Sciatic nerve (tissue), 2 donors: ENCODE data around the gene CHP2. TPM values are rescaled to one million over a fixed set of nuclear protein-coding genes. Genes with fewer than 3 reads are reported as not detected.
"Not testable (repeated sequence)": the region's sequence is repeated elsewhere in the genome, so short reads cannot be mapped to it uniquely, and the experiment has no call there.

ENCODE experiments used
- ATAC-seq: fragments of 200-7000 bp; cut with Tn5 transposase; one replicate; pipeline ENCODE4 v1.9.1; 2020; ENCODE audit warnings: mild to moderate bottlenecking, moderate library complexity
- DNase-seq: peaks from one replicate; pipeline ENCODE4 v3.0.0-alpha.2; 2020; ENCODE audit warnings: low spot score
- intact Hi-C: fragments of 100-400 bp; cut with DNase I; formaldehyde crosslinking; loops from one replicate; pipeline ENCODE4 v1.14.2; 2022
- total RNA-seq: library from RNA; stranded (reverse); fragmentation: NEBNext Ultra II Directional; extraction: Animal tissue kit (Norgen Biotek cat#: 25700); gene quantifications from one replicate; pipeline ENCODE4 v1.2.1, GENCODE V29; 2021
- donor health status: DM: no; HTN: no; CAD: no.
- donor health status: DM: no; HTN: no; CAD: no.

Gene CHP2
- 22.6 TPM for total RNA-seq

GRCh38 chr16:23754594-23755483 is at the start of gene CHP2:
CHP2 (plus strand) TSS chr16:23755026; CDS start chr16:23755050, 24 bp downstream.
- DNase-seq (peak; percentile 81), ATAC-seq (peak; percentile 83)
- intact Hi-C loops = loop anchor here (10.0 kb wide), 1 partner anchor 60 kb away; no protein-coding TSS in a partner anchor

GRCh38 chr16:23705517-23705902 is 49.3 kb upstream of the CHP2 start:
- ATAC-seq = no peak
- DNase-seq = no peak
- intact Hi-C loops = no loop called here

DNA sequence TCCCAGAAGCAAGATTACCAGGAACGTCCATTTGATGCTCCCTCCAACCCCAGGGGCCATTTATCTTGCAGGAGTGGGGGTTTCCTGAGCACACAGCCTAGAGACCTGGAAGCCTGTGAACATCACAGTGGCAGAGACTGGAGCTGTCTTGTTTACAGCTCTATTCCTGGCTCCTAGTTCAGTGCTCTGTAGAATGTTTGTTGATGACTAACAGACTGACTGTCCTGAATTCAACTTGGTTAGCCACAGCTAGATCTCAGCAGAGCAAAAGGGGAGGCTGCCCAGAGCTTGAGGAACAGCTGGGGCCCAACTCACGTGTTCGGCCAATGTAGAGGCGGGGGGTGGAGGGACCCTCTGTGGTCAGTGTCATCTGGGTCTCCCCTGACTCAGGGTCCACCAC is 48.4 kb upstream of the CHP2 start:
- ATAC-seq = no peak
- intact Hi-C loops = no loop called here
- no peak for DNase-seq

- no peak for DNase-seq
- intact Hi-C loops = no loop called here
- ATAC-seq = no peak
Measured at GRCh38 chr16:23709536-23709935, 45.3 kb upstream of the CHP2 start.

GRCh38 chr16:23710008-23710407 is 44.8 kb upstream of the CHP2 start:
- intact Hi-C loops = no loop called here
- DNase-seq (no peak), ATAC-seq (no peak)

DNA sequence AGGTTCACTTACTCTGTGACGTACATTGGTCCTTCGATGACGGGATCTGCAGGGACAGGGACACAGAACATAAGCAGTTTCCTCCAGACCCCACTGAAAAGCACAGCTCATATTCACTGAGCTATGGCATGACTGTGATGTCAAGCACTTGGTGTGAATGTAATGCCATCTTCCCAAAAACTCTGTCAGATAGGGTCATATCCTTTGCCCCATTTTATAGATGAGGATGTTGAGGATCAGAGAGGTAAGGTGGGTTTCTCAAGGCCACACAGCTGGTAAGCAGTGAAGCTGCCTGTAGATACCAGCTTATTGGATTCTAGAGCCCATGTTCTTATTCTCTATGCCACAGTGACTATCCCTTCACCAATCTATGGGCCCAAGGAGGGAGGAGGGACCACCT is 44.3 kb upstream of the CHP2 start:
- no peak for DNase-seq
- ATAC-seq = no peak
- intact Hi-C loops = no loop called here

GRCh38 chr16:23711785-23712184 is 43.0 kb upstream of the CHP2 start:
- no peak for ATAC-seq
- intact Hi-C loops = no loop called here

GRCh38 chr16:23712976-23713375 is 41.9 kb upstream of the CHP2 start, which contains the start of gene ERN2:
ERN2 (minus strand) TSS chr16:23713222; CDS start chr16:23713187, 35 bp downstream.
- intact Hi-C loops = no loop called here
- ATAC-seq = no peak
- DNase-seq = no peak

More at GRCh38 chr16:23711785-23712184, 43.0 kb upstream of the CHP2 start:
- DNase-seq = no peak

- DNase-seq (no peak), ATAC-seq (no peak)
- intact Hi-C loops = no loop called here
Measured at GRCh38 chr16:23716484-23716883, 38.3 kb upstream of the CHP2 start.

DNA sequence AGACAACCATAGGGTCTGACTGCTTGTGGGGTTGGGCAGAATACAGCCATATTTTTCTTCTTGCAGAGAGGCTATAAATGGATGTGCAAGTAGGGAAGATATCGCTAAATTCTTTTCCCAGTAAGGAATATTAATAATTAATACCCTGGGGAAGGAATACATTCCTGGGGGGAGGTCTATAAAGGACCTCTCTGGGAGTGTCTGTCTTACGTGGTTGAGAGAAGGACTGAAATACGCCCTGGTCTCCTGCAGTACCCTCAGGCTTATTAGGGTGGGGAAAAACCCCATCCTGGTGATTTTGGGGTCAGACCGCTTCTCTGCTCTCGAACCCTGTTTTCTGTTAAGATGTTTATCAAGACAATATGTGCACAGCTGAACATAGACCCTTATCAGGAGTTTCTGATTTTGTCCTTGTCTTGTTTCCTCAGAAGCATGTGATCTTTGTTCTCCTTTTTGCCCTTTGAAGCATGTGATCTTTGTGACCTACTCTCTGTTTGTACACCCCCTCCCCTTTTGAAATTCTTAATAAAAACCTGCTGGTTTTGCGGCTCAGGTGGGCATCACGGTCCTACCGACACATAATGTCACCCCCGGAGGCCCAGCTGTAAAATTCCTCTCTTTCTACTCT is 32.1 kb upstream of the CHP2 start:
- intact Hi-C loops, ATAC-seq, DNase-seq: not testable (repeated sequence)

- intact Hi-C loops = no loop called here
- ATAC-seq = no peak
Measured at GRCh38 chr16:23724096-23724784, 30.6 kb upstream of the CHP2 start.

GRCh38 chr16:23724785-23725131 is 30.1 kb upstream of the CHP2 start:
- ATAC-seq = no peak
- no peak for DNase-seq
- intact Hi-C loops = no loop called here

More at GRCh38 chr16:23724096-23724784, 30.6 kb upstream of the CHP2 start:
- no peak for DNase-seq

GRCh38 chr16:23726710-23727109 is 28.1 kb upstream of the CHP2 start:
- no peak for ATAC-seq
- intact Hi-C loops = no loop called here
- DNase-seq = no peak

GRCh38 chr16:23728112-23728477 is 26.7 kb upstream of the CHP2 start:
- no peak for DNase-seq
- intact Hi-C loops = no loop called here

DNA sequence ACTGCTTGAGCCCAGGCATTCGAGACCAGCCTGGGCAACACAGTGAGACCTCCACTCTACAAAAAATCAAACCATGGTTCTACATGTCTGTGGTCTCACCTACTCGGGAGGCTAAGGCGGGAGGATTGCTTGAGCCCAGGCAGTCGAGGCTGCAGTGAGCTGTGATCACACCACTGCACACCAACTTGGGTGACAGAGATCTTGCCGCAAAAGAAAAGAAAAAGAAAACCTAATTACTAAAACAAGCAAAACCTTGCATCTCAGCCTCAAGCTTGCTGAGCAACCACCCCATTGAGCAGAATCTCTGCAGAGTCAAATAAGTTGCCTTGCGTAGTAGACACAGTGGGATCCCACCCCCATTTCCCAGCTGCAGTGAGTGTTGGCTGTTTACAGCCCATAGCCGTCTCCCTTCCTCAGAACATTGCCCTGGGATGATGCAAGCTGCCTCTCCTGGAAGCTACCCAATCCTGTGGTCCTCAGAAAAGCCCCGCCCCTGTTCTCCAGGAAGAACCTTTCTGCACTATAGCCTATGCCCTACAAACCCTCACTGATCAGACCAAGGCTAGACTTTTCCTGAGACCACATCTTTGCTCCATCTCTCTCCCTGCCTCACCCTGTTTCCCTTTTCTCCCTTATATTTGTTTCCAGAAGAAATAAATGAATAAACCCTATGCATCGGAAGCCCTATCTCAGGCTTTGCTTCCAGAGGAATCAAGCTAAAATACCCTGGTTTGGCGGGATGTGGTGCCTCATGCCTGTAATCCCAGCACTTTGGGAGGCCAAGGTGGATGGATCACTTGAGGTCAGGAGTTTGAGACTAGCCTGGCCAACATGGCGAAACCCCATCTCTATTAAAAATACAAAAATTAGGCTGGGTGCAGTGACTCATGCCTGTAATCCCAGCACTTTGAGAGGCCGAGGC is 25.1 kb upstream of the CHP2 start:
- ATAC-seq (peak; percentile 28), DNase-seq (no peak)
- intact Hi-C loops = loop anchor here (5.0 to 10.0 kb wide), 3 partner anchors 105 to 775 kb away; partner anchors contain the start of gene PRKCB

More at GRCh38 chr16:23728112-23728477, 26.7 kb upstream of the CHP2 start:
- no peak for ATAC-seq

GRCh38 chr16:23734176-23734893 is 20.5 kb upstream of the CHP2 start:
- intact Hi-C loops = loop anchor here (5.0 to 10.0 kb wide), 3 partner anchors 100 to 770 kb away; partner anchors contain the start of gene PRKCB
- ATAC-seq (no peak), DNase-seq (no peak)

GRCh38 chr16:23737423-23738028 is 17.3 kb upstream of the CHP2 start:
- not testable (repeated sequence) for ATAC-seq, DNase-seq
- intact Hi-C loops = loop anchor here (10.0 kb wide), 2 partner anchors 97 to 767 kb away; partner anchors contain the start of gene PRKCB
